ENCODE data around the gene SPEF2.
A peak's percentile ranks its signal among the peaks of the same experiment; 100 is the strongest.

The SPEF2 gene

GRCh38 chr5:35859101-35859661, 241.5 kb downstream of the SPEF2 start:
- no peak for DNase-seq

DNA sequence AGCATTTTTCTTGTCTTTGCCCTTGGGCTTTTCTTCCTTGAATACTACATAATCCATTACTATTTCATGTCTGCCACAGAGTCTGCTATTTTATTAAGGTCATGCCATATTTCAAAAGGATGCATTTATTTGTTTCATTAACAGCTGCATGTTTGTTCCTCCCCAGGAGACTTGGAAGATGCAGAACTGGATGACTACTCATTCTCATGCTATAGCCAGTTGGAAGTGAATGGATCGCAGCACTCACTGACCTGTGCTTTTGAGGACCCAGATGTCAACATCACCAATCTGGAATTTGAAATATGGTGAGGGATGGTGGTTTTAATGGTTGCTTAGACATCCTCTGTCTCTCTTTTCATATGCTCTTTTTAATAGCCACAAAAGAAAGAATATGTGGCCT, 243.0 kb downstream of the SPEF2 start:
- no peak for DNase-seq

GRCh38 chr5:35861718-35862117, 244.1 kb downstream of the SPEF2 start:
- DNase-seq, result no peak

DNA sequence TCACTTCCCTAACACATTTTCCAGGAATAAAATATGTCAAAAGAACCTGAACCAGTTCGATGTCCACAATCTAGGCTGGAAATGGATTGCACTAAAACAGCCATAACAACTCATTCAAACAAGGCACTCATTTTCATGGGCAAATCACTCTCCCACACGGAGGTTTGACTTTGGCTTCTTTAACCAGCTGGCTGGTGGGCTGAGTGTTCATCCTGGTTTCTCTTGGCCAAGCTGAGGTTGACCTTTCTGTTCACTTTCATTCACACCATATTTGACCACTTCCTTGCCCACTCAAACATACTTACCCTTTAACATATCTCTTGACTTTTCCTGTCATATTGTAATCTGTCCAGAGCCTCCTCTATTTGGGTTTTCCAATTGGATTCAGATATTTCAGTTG, 244.5 kb downstream of the SPEF2 start:
- no peak for DNase-seq

DNA sequence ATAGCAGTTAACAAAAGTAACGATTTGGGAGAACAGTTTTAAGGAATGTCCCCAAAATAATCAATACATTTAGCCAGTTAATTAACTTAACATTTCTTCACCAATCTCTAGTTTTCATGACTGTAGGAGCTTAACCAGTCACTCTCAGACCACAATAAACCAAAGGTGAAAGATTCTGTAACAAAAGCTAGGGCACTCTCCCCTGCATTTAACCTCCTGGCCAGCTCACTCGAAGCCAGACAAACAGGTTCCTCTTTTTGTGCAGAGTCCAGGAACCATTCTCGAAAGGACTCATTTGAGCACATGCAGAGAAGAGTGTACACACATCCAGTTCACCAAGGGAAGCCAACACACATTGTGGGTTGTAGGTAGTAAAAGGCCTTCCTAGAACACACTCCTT, 245.5 kb downstream of the SPEF2 start:
- DNase-seq, result peak; percentile 44

Measured in inflammatory macrophage treated with lipopolysaccharide for 4 hours (primary cell).